Right ventricle myocardium inferior (tissue), 1 donor: ENCODE results near the gene SPATA9. TPM values are rescaled to one million over a fixed set of nuclear protein-coding genes. Genes with fewer than 3 reads are reported as not detected.

Experiments used
- total RNA-seq: library from RNA; stranded (reverse); fragmentation: NEBNext Ultra II Directional; extraction: Animal tissue kit (Norgen Biotek cat#: 25700); gene quantifications from one replicate; pipeline ENCODE4 v1.2.1, GENCODE V29; 2021
- donor health status: DM: no; HTN: yes; CAD: no; lungs with severe emphysema.

Gene SPATA9
- total RNA-seq, 1 donor from 2014 or later: not detected

Other genes starting within 250 kb of the SPATA9 start
- 58.4 TPM for gene SKIC3, start 128.0 kb downstream of the SPATA9 start, total RNA-seq
- 4.7 TPM for gene ARSK, start 127.9 kb downstream of the SPATA9 start, total RNA-seq
- not detected for gene GPR150, start 62.9 kb downstream of the SPATA9 start, total RNA-seq
- 3.0 TPM for gene RFESD, start 36.2 kb downstream of the SPATA9 start, total RNA-seq
- gene RHOBTB3, start 48.3 kb upstream of the SPATA9 start, total RNA-seq: 76.5 TPM
- 111 TPM for gene GLRX, start 139.7 kb upstream of the SPATA9 start, total RNA-seq